GM12873 (cell line): ENCODE measurements around the gene TMX4.

Source experiments
- TF ChIP-seq, protein P1 (sequence below): IDR thresholded peaks from 2 replicates; pipeline ENCODE4 v1.5.1; 2012; ENCODE audit warnings: low read depth, mild to moderate bottlenecking, moderate library complexity, low read length, control low read depth; ENCODE audit not compliant: insufficient read depth; ENCODE audit errors: missing control alignments

TMX4 gene

DNA sequence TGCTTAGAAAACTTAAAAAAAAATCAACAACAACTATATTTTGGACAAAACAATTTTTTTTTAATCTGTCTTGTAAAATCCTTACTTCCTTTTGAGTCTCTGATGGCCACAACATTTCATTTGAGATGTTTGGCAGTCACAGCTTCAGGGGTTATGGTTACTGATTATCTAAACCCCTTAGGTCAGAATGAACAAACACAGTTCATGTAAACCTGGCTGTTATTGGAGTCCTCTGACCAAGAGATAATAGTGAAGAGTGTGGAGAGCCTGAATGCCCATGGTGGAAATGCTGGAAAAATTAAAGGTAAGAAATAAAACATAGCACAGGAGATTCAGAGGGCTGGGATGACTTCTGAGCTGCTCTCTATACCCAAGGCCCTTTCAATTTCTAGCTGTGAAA is 38.2 kb downstream of the TMX4 start:
- TF ChIP-seq, protein P1, sequence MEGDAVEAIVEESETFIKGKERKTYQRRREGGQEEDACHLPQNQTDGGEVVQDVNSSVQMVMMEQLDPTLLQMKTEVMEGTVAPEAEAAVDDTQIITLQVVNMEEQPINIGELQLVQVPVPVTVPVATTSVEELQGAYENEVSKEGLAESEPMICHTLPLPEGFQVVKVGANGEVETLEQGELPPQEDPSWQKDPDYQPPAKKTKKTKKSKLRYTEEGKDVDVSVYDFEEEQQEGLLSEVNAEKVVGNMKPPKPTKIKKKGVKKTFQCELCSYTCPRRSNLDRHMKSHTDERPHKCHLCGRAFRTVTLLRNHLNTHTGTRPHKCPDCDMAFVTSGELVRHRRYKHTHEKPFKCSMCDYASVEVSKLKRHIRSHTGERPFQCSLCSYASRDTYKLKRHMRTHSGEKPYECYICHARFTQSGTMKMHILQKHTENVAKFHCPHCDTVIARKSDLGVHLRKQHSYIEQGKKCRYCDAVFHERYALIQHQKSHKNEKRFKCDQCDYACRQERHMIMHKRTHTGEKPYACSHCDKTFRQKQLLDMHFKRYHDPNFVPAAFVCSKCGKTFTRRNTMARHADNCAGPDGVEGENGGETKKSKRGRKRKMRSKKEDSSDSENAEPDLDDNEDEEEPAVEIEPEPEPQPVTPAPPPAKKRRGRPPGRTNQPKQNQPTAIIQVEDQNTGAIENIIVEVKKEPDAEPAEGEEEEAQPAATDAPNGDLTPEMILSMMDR = no peak

DNA sequence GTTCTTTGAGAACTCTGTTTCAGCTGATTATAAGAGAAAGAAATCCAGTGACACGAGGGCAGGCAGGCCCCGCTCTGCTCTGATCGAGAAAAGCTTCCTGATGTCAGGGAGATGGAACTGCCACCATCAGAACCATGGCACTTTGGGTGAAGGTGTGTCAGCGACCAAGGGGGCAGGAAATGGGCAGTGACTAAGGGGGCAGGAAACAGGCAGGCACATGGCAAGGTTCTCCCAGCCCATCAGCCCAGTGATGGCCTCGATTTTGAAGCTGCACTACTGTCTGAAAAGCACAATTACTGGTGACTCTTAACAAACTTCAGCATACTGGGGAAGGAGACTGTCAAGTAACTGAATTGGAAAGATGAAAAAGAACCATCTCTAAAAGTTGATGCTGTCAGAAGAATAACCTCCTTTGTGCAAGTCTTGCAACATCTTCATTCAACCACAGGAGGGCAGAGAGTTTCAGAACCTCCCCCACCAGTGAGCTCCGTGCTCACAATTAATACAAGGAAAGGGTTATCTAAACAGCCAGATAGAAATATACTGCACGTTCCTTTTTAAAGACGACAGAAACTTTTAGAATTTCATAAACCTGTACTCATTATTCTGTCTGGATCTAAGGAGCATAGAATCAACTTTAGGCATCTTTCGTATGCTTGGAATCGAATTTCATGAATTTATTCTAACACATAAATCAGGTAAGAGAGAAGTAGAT is 39.1 kb downstream of the TMX4 start:
- TF ChIP-seq, protein P1 = peak; percentile 54

DNA sequence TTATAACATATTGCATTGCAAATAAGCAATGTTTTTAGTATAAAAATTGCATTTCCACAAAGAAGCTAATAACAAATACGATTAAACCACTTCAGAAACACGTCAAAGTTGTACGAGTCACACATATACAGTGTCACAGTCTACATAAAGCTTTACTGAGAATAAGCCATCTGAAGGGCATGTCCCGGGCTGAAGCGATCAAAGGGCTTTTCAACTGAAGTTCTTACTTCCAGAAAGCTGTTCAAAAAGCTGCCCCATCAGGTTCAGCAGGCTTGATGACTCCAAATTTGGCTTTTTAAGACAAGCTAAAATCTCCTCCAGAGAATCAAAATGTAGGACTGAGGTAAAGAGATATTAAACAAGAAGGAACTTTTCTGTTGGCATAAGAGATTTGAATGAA is 41.9 kb downstream of the TMX4 start:
- TF ChIP-seq, protein P1 = no peak

GRCh38 chr20:7975851-7976414 is 43.6 kb downstream of the TMX4 start:
- TF ChIP-seq, protein P1 = no peak

- TF ChIP-seq, protein P1 = no peak
These were observed 44.7 kb downstream of the TMX4 start for GRCh38 chr20:7974785-7975435.

DNA sequence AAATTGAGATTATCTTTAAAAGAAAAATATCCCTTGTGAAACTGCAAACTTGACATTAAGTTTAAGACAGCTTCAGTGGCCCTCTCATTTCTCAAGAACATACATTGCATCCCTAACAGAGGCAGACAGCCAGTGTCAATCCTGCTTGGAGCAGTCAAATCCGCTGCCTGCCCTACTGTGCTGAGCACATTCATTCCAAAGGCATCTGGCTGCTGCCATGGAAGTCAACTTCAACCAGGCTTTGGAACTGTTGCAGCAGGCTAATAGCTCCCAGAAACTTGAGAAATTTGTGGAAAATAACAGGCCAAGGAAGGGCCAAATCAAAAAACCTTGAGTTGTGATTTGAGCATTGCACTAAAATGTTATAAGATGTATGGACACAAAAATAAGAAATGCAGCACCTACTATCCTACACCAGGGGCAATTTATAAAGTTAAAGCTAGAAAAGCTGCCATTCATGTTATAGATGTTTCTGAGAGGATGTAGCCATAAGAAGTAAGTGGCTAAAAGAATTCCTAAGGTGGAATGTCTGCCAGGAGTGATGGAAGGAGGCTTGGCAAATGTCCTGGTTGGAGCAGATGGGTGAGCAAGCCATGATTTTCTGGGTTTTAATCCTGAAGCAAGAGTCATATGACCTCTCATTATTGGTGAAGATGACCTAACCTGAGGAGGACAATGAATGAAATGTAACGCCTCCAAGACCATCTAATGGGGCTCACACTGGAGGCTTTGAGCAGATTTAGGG is 47.9 kb downstream of the TMX4 start:
- TF ChIP-seq, protein P1 = no peak

DNA sequence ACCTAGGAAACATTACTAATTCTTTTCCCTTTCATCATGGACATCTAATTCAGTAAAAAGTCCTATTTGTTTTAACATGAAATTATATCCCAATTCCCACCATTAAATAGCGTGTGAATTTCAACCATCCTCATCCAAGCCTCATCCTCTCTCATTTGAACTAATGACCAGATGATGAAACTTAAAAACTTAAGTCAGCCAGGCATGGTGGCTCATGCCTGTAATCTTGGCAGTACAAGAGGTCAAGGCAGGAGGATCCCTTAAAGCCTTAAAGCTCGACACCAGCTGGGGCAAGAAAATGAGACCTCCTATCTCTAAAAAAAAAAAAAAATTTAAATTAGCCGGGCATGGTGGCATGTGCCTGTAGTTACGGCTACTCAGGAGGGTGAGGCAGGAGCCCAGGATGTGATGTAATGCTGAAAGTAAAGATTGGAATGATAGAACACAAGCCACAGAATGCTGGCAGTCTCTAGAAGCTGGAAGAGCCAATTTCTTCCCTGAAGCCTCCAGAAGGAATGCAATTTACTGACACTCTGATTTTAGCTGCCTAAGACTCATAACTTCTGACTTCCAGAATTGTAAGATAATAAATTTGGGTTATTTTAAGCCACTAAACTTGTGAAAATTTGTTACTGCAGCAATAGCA is 52.2 kb downstream of the TMX4 start:
- TF ChIP-seq, protein P1 = no peak
